T47D (cell line): Measurements from ENCODE around the gene HMCES.
"Not testable (repeated sequence)": the region's sequence is repeated elsewhere in the genome, so short reads cannot be mapped to it uniquely, and the experiment has no call there.

Experiments used
- DNase-seq, 2 experiments: peaks; one replicate each; pipeline versions ENCODE4 v3.0.0 to v3.0.0-alpha.2; 2011 to 2012; ENCODE audit warnings: low read depth in 1 of 2, low spot score in 1 of 2
- JUND ChIP-seq: IDR thresholded peaks from 2 replicates; pipeline ENCODE4 v1.6.1; 2012; ENCODE audit warnings: low read depth
- in situ Hi-C: cut with HindIII; loops from 2 replicates; pipeline ENCODE4 v1.10.0; 2016; ENCODE audit warnings: low sequenced_read_pairs, low pct_unique_long_range_greater_than_20kb

The HMCES gene

GRCh38 chr3:129278439-129278965 lies at the start of gene HMCES:
TSS of gene HMCES (plus strand) at chr3:129278870. CDS start at chr3:129279733, 863 bp downstream.
- in situ Hi-C loops = no loop called here
- DNase-seq = peak; percentile 87 to 94
- no peak for TF ChIP-seq JUND

DNA sequence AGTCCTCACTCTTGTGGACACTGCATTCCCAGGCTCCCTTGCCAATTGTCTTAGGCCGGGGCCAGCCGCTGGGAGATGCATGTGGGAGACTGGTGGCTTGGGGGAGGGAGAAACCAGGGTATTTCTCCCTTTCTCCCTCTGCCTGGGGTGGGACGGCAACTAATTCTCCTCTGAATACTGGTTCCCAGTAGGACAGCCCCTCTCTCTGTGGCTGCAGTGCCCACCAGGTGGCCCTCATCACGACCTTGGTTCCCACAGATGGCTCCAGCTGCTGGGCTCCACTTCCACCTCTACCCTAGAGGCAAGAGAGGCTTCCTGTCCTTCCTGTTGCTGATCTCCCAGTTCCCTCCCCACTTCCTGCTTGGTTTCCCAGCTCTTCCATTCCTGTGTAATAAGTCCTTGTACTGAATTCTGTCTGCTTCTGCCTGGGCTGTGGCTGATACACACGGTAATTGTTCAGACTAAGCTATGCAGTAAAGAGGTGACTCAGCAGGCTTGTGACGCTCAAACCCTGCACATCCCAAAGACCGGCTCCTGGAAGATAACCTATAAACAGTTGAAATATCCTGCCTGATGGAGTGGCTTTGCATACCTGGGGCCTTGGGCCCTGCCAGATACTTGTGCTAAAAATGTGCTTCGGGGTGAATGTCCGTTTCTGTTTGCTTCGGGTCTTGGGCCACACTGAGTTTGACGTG lies 49.6 kb upstream of the HMCES start:
- no peak for DNase-seq
- in situ Hi-C loops = no loop called here
- TF ChIP-seq JUND = no peak

DNA sequence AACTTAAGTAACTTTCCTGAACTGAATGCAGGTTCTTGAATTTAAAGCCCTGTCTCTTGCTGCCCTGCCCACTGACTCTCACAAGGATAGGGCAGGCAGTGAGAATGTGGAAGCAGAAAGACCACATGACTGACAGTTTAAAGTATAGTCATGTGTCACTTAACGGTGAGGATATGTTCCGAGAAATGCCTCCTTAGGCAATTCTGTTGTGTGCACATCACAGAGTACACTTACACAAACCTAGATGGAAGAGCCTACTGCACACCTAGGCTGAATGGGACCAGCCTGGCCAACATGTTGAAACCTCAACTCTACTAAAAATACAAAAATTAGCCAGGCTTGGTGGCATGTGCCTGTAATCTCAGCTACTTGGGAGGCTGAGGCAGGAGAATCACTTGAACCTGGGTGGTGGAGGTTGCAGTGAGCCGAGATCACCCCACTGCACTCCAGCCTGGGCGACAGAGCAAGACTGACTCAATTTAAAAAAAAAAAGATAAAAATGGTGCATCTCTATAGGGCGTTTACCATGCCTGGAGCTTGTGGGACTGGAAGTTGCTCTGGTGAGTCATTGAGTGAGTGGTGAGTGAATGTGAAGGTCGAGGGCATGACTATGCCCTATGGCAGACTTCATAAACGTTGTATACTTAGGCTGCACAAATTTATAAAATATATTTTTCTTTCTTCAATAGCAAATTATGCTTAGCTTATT lies 48.2 kb upstream of the HMCES start:
- no peak for DNase-seq
- no peak for TF ChIP-seq JUND
- in situ Hi-C loops = no loop called here

GRCh38 chr3:129231331-129232119 lies 47.1 kb upstream of the HMCES start:
- in situ Hi-C loops = no loop called here
- no peak for DNase-seq
- no peak for TF ChIP-seq JUND

DNA sequence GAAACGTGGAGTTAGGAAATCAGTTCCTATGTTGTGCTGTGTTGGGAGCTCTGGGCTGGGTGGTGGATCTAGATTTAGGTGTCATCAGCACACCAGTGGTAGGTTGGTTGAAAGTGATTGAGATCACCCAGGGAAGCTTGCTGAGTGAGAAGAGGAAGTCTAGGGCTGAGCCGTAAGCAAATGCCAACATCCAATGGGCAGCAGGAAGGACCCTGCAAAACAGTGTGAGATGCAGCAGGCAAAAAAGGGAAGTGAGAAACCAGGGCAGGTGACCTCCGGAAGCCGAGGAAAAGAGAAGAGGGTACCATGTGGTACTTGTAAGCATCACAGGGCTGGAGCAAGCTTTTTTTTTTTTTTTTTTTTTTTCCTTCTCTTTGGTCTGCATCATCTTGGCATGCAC lies 45.1 kb upstream of the HMCES start:
- in situ Hi-C loops = no loop called here
- no peak for DNase-seq
- TF ChIP-seq JUND = no peak

GRCh38 chr3:129234441-129234840 lies 44.2 kb upstream of the HMCES start:
- in situ Hi-C loops = no loop called here
- no peak for TF ChIP-seq JUND

GRCh38 chr3:129235344-129235917 lies 43.2 kb upstream of the HMCES start:
- TF ChIP-seq JUND = no peak
- in situ Hi-C loops = no loop called here
- no peak for DNase-seq

More at GRCh38 chr3:129234441-129234840, 44.2 kb upstream of the HMCES start:
- no peak for DNase-seq

- no peak for DNase-seq
- no peak for TF ChIP-seq JUND
These were observed 39.5 kb upstream of the HMCES start for GRCh38 chr3:129238945-129239705.

GRCh38 chr3:129239991-129240390 lies 38.7 kb upstream of the HMCES start:
- no peak for TF ChIP-seq JUND
- in situ Hi-C loops = no loop called here
- no peak for DNase-seq

More at GRCh38 chr3:129238945-129239705, 39.5 kb upstream of the HMCES start:
- in situ Hi-C loops = no loop called here

DNA sequence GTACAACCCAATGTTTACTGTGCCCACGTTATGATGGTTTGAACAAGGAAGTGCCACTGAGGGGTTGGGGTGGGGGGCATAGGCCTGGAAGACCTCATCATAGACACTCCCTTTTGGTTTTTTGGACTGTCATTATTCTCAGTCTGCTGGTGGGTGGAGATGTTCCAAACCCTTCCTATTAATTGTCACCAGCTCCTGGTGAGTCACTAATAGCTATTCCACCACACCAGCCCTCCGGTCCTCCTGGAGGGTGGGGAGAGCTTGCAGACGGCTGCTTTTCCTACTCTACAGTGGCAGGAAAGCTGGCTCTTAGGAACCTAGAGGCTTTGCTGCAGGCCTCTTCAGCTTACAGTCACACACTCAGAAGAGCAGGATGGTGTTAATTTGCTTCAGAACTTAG lies 38.2 kb upstream of the HMCES start:
- no peak for DNase-seq
- in situ Hi-C loops = no loop called here
- TF ChIP-seq JUND = no peak

- TF ChIP-seq JUND = no peak
- in situ Hi-C loops = no loop called here
- no peak for DNase-seq
These were observed 33.5 kb upstream of the HMCES start for GRCh38 chr3:129245141-129245540.

- DNase-seq = peak; percentile 50 to 92
- in situ Hi-C loops = not testable (repeated sequence)
These were observed 32.9 kb upstream of the HMCES start for GRCh38 chr3:129245641-129246306.
